Activated B cell treated with CpG ODN at 0.5 μM for 24 hours (primary cell): ENCODE measurements around the gene INTS4. TPM values are rescaled to one million over a fixed set of nuclear protein-coding genes. Genes with fewer than 3 reads are reported as not detected.

Experiments
- ATAC-seq: fragments of 200-7000 bp; cut with Tn5 transposase; one replicate; pipeline ENCODE4 v1.10.0; 2021; ENCODE audit warnings: low read depth, mild to moderate bottlenecking, moderate library complexity
- CTCF ChIA-PET: fragments of 350-600 bp; sonication (Branson Sonifier 250); formaldehyde crosslinking; loops from one replicate; lab custom pipeline; 2021; ENCODE audit warnings: antibody characterized with exemption; lab: Charles Lee
- POLR2A ChIA-PET: fragments of 350-600 bp; sonication (Branson Sonifier 250); formaldehyde crosslinking; loops from one replicate; lab custom pipeline; 2021; ENCODE audit warnings: antibody characterized with exemption; lab: Charles Lee
- DNase-seq: peaks from one replicate; pipeline ENCODE4 v3.0.0; 2022
- H3K27ac Mint-ChIP-seq: one replicate; pipeline ENCODE4 v1.8.0; 2020; ENCODE audit warnings: mixed read lengths
- H3K27me3 Mint-ChIP-seq: one replicate; pipeline ENCODE4 v1.8.0; 2021; ENCODE audit warnings: mixed read lengths
- H3K36me3 Mint-ChIP-seq: one replicate; pipeline ENCODE4 v1.8.0; 2021; ENCODE audit warnings: low read depth, mixed read lengths
- H3K4me1 Mint-ChIP-seq: one replicate; pipeline ENCODE4 v1.8.0; 2021; ENCODE audit warnings: mixed read lengths
- H3K4me3 Mint-ChIP-seq: one replicate; pipeline ENCODE4 v1.8.0; 2020; ENCODE audit warnings: mild to moderate bottlenecking, mixed read lengths
- H3K9me3 Mint-ChIP-seq: one replicate; pipeline ENCODE4 v1.8.0; 2020; ENCODE audit warnings: mixed read lengths
- CTCF ChIP-seq: fragments of 200-600 bp; IDR thresholded peaks from one replicate; pipeline ENCODE4 v1.8.0; 2022; ENCODE audit warnings: antibody characterized with exemption, mild to moderate bottlenecking
- intact Hi-C: fragments of 100-400 bp; cut with micrococcal nuclease; formaldehyde crosslinking; loops from one replicate; pipeline ENCODE4 v1.15.1; 2024
- total RNA-seq: library from RNA; stranded (reverse); gene quantifications from 2 replicates; pipeline ENCODE4 v1.2.3, GENCODE V29; 2022

INTS4 gene
- total RNA-seq, 1 donor from 2014 or later, result 62.3 TPM

- no peaks in the 10 kb centered on the region for H3K36me3 Mint-ChIP-seq
- CTCF ChIA-PET, result no interaction called here
- POLR2A ChIA-PET, result no interaction called here
Measured at GRCh38 chr11:78036313-78036712, 41.8 kb upstream of the INTS4 start.

DNA sequence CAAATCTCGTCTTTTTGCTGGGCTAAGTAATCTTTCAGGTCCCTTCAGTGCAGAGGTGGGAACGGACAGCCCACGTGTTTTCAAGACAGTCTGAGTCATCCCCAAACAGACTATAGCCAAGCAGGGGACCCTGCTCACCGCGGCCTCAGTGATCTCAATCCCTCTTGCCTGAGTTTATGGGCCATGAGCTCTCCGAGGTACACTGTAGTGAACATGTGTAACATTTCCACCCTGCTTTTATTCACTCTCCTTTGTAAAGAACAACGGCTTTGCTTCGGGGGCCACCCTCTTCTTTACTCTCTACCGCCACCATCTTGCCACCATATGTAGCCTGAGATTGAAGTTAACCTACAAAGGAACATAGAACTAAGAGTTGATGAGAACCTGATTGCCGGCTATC lies 40.2 kb upstream of the INTS4 start:
- Mint-ChIP-seq H3K36me3 (no peaks in the 10 kb centered on the region), H3K27ac (no peak overlapping the region), H3K9me3 (no peaks in the 10 kb centered on the region), H3K27me3 (peaks cover 2% of the 10 kb centered on the region), H3K4me1 (peaks cover under 1% of the 10 kb centered on the region), H3K4me3 (no peak overlapping the region)
- intact Hi-C loops, result no loop called here
- ATAC-seq (no peak), DNase-seq (no peak)
- ChIA-PET POLR2A (no interaction called here), CTCF (no interaction called here)
- no peak for TF ChIP-seq CTCF

More at GRCh38 chr11:78036313-78036712, 41.8 kb upstream of the INTS4 start:
- Mint-ChIP-seq H3K27me3 (peaks cover 2% of the 10 kb centered on the region), H3K4me1 (peaks cover 8% of the 10 kb centered on the region), H3K4me3 (no peak overlapping the region), H3K27ac (no peak overlapping the region), H3K9me3 (no peaks in the 10 kb centered on the region)
- ATAC-seq (no peak), DNase-seq (no peak)
- intact Hi-C loops, result no loop called here
- TF ChIP-seq CTCF, result no peak

DNA sequence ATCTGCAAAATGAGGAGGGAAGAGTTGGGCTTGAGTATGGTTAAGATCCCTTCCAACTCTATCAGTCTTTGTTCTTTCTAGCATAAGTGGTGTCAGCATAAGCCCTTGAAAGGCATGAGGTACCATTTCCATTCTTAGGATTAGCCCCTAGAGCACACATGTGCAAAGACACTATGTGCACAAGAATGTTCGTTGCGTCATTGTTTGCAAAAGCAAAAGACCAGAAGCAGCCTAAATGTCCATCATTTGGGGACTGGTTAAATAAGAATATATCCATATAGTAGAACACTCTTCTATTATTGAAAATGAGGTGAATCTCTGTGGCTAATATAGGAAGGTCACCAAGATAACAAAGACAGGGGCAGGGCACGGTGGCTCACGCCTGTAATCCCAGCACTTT lies 38.6 kb upstream of the INTS4 start:
- Mint-ChIP-seq H3K36me3 (no peaks in the 10 kb centered on the region), H3K27me3 (peaks cover 2% of the 10 kb centered on the region), H3K27ac (no peak overlapping the region), H3K9me3 (no peaks in the 10 kb centered on the region), H3K4me1 (no peaks in the 10 kb centered on the region), H3K4me3 (no peak overlapping the region)
- DNase-seq, result no peak
- ATAC-seq, result no peak
- CTCF ChIA-PET, result no interaction called here
- intact Hi-C loops, result no loop called here
- POLR2A ChIA-PET, result no interaction called here
- TF ChIP-seq CTCF, result no peak

- POLR2A ChIA-PET, result no interaction called here
- ATAC-seq, result no peak
- H3K9me3 Mint-ChIP-seq, result no peaks in the 10 kb centered on the region
Measured at GRCh38 chr11:78032090-78032489, 37.6 kb upstream of the INTS4 start.

GRCh38 chr11:78031629-78032028 lies 37.2 kb upstream of the INTS4 start:
- no peaks in the 10 kb centered on the region for H3K4me1 Mint-ChIP-seq
- no peak for ATAC-seq
- no peak for DNase-seq
- no peak overlapping the region for H3K27ac Mint-ChIP-seq
- no peak overlapping the region for H3K4me3 Mint-ChIP-seq
- peaks cover 2% of the 10 kb centered on the region for H3K27me3 Mint-ChIP-seq
- no peaks in the 10 kb centered on the region for H3K36me3 Mint-ChIP-seq
- H3K9me3 Mint-ChIP-seq, result no peaks in the 10 kb centered on the region
- POLR2A ChIA-PET, result no interaction called here
- TF ChIP-seq CTCF, result no peak
- intact Hi-C loops, result no loop called here
- CTCF ChIA-PET, result no interaction called here

More at GRCh38 chr11:78032090-78032489, 37.6 kb upstream of the INTS4 start:
- no peak for DNase-seq
- intact Hi-C loops, result no loop called here
- TF ChIP-seq CTCF, result no peak
- Mint-ChIP-seq H3K36me3 (no peaks in the 10 kb centered on the region), H3K4me3 (no peak overlapping the region), H3K27ac (no peak overlapping the region), H3K4me1 (no peaks in the 10 kb centered on the region), H3K27me3 (peaks cover 2% of the 10 kb centered on the region)
- CTCF ChIA-PET, result no interaction called here
